ENCODE results near the gene BCKDHA.

The BCKDHA gene

GRCh38 chr19:41435936-41436673 lies 38.5 kb downstream of the BCKDHA start:
- no peaks in the 10 kb centered on the region for H3K27me3 ChIP-seq (ENCODE audit: insufficient read depth, low read length)
- no peak for TF ChIP-seq CTCF (IDR thresholded peaks at IDR 0.05; ENCODE audit: low read length)
- TF ChIP-seq EZH2 (IDR thresholded peaks at IDR 0.05; ENCODE audit: borderline replicate concordance, low read length), result no peak
- peaks cover 28% of the 10 kb centered on the region; the same call in 1 of the 2 replicates for H3K36me3 ChIP-seq (ENCODE audit: insufficient read depth, low read length)
- H3F3A ChIP-seq (ENCODE audit: insufficient read depth, low read length), result no peaks in the 10 kb centered on the region; the same call in 1 of the 2 replicates
- H3K4me2 ChIP-seq (ENCODE audit: low read length), result no peak overlapping the region
- H3K79me2 ChIP-seq (ENCODE audit: insufficient read depth, low read length), result peaks cover 6% of the 10 kb centered on the region; the same call in 1 of the 2 replicates
- no peaks in the 10 kb centered on the region for H4K20me1 ChIP-seq (ENCODE audit: insufficient read depth, low read length)
- no peaks in the 10 kb centered on the region for H3K9me2 ChIP-seq (ENCODE audit: low read depth, low read length)
- peaks cover 10% of the 10 kb centered on the region for H3K4me1 ChIP-seq (ENCODE audit: insufficient read depth, low read length, severe bottlenecking)
- no peak overlapping the region for H3K27ac ChIP-seq (ENCODE audit: low read depth, low read length, poor library complexity, severe bottlenecking)
- no peak overlapping the region for H3K4me3 ChIP-seq (ENCODE audit: low read depth, low read length, poor library complexity, severe bottlenecking)
- H2AFZ ChIP-seq (ENCODE audit: low read length), result no peak overlapping the region
- no peak overlapping the region for H3K9ac ChIP-seq (ENCODE audit: low read length)
- no peaks in the 10 kb centered on the region for H3K9me3 ChIP-seq (ENCODE audit: low read length)

- TF ChIP-seq CTCF (IDR thresholded peaks at IDR 0.05; ENCODE audit: low read length) (no peak), EZH2 (IDR thresholded peaks at IDR 0.05; ENCODE audit: borderline replicate concordance, low read length) (no peak)
- peaks cover 24% of the 10 kb centered on the region; the same call in 1 of the 2 replicates for H3K36me3 ChIP-seq (ENCODE audit: insufficient read depth, low read length)
- H3K9ac ChIP-seq (ENCODE audit: low read length), result no peak overlapping the region
- H3K27me3 ChIP-seq (ENCODE audit: insufficient read depth, low read length), result no peaks in the 10 kb centered on the region
- no peaks in the 10 kb centered on the region; the same call in 1 of the 2 replicates for H3F3A ChIP-seq (ENCODE audit: insufficient read depth, low read length)
- H3K27ac ChIP-seq (ENCODE audit: low read depth, low read length, poor library complexity, severe bottlenecking), result no peak overlapping the region
- no peak overlapping the region for H3K4me3 ChIP-seq (ENCODE audit: low read depth, low read length, poor library complexity, severe bottlenecking)
- peaks cover 6% of the 10 kb centered on the region; the same call in 1 of the 2 replicates for H3K79me2 ChIP-seq (ENCODE audit: insufficient read depth, low read length)
- no peak overlapping the region for H2AFZ ChIP-seq (ENCODE audit: low read length)
- no peaks in the 10 kb centered on the region for H3K9me3 ChIP-seq (ENCODE audit: low read length)
- no peak overlapping the region for H3K4me2 ChIP-seq (ENCODE audit: low read length)
- H3K9me2 ChIP-seq (ENCODE audit: low read depth, low read length), result no peaks in the 10 kb centered on the region
- H3K4me1 ChIP-seq (ENCODE audit: insufficient read depth, low read length, severe bottlenecking), result peaks cover 10% of the 10 kb centered on the region
- no peaks in the 10 kb centered on the region for H4K20me1 ChIP-seq (ENCODE audit: insufficient read depth, low read length)
Measured at GRCh38 chr19:41436674-41436951, 39.0 kb downstream of the BCKDHA start.

- H4K20me1 ChIP-seq (ENCODE audit: insufficient read depth, low read length), result no peaks in the 10 kb centered on the region
- TF ChIP-seq CTCF (IDR thresholded peaks at IDR 0.05; ENCODE audit: low read length) (no peak), EZH2 (IDR thresholded peaks at IDR 0.05; ENCODE audit: borderline replicate concordance, low read length) (no peak)
- H3K4me3 ChIP-seq (ENCODE audit: low read depth, low read length, poor library complexity, severe bottlenecking), result no peak overlapping the region
- peaks cover 10% of the 10 kb centered on the region; the same call in 1 of the 2 replicates for H3K36me3 ChIP-seq (ENCODE audit: insufficient read depth, low read length)
- H3K79me2 ChIP-seq (ENCODE audit: insufficient read depth, low read length), result peaks cover 6% of the 10 kb centered on the region; the same call in 1 of the 2 replicates
- H3K9me3 ChIP-seq (ENCODE audit: low read length), result no peaks in the 10 kb centered on the region
- H3K4me1 ChIP-seq (ENCODE audit: insufficient read depth, low read length, severe bottlenecking), result peaks cover 10% of the 10 kb centered on the region
- no peak overlapping the region for H3K9ac ChIP-seq (ENCODE audit: low read length)
- H3K9me2 ChIP-seq (ENCODE audit: low read depth, low read length), result no peaks in the 10 kb centered on the region
- H3F3A ChIP-seq (ENCODE audit: insufficient read depth, low read length), result no peaks in the 10 kb centered on the region
- no peak overlapping the region for H3K27ac ChIP-seq (ENCODE audit: low read depth, low read length, poor library complexity, severe bottlenecking)
- H3K27me3 ChIP-seq (ENCODE audit: insufficient read depth, low read length), result no peaks in the 10 kb centered on the region
- H3K4me2 ChIP-seq (ENCODE audit: low read length), result no peak overlapping the region
- H2AFZ ChIP-seq (ENCODE audit: low read length), result no peak overlapping the region
Measured at GRCh38 chr19:41437944-41438574, 40.4 kb downstream of the BCKDHA start.
